GM12878 (cell line): ENCODE results near the gene CCL14. TPM values are rescaled to one million over a fixed set of nuclear protein-coding genes. Genes with fewer than 3 reads are reported as not detected.

ENCODE experiments used
- ATAC-seq: fragments of 200-7000 bp; cut with Tn5 transposase; 3 replicates; pipeline ENCODE4 v1.9.1; 2020; ENCODE audit warnings: mild to moderate bottlenecking, moderate library complexity
- BruUV-seq: library from RNA; stranded (reverse); fragments of 400-500 nt; replicated peaks from 2 replicates; lab custom pipeline; 2021; lab: Mats Ljungman, UMichigan
- CTCF ChIA-PET: fragments of 300-600 bp; sonication (Branson Sonifier 250); formaldehyde crosslinking; extraction: SDS; loops from one replicate; lab custom pipeline; 2021; ENCODE audit warnings: inconsistent platforms; lab: Yijun Ruan, JAX
- POLR2A ChIA-PET: fragments of 350-600 bp; formaldehyde crosslinking; extraction: SDS; loops from one replicate; lab custom pipeline; 2021; ENCODE audit warnings: inconsistent platforms; lab: Charles Lee
- RAD21 ChIA-PET: fragments of 300-600 bp; sonication (Branson Sonifier 250); formaldehyde crosslinking; loops from one replicate; lab custom pipeline; 2023; ENCODE audit warnings: antibody characterized with exemption; ENCODE audit not compliant: unreplicated experiment; lab: Charles Lee
- SMC1A ChIA-PET: fragments of 300-600 bp; sonication (Branson Sonifier 250); formaldehyde crosslinking; loops from one replicate; lab custom pipeline; 2023; ENCODE audit not compliant: unreplicated experiment, uncharacterized antibody; lab: Charles Lee
- DNase-seq: peaks from one replicate; pipeline ENCODE4 v3.0.0-alpha.2; 2011; ENCODE audit warnings: low read depth, low spot score
- FAIRE-seq: peaks from 3 replicates; lab custom pipeline; 2011; peaks lifted over from hg19 to GRCh38; lab: Jason Lieb, UNC
- H2AFZ ChIP-seq: 2 replicates; pipeline ENCODE4 v1.6.0; 2011; ENCODE audit warnings: low read depth, low read length, control low read depth; ENCODE audit not compliant: control insufficient read depth
- H3K27ac ChIP-seq: 2 replicates; pipeline ENCODE4 v1.5.1; 2011; ENCODE audit warnings: control low read depth; ENCODE audit not compliant: control insufficient read depth, insufficient read depth
- H3K27me3 ChIP-seq, 2 experiments: replicated peaks in 1 of 2; 2 replicates each; pipeline versions ENCODE4 v1.6.0 to v1.6.1; 2011; ENCODE audit warnings: low read length in 1 of 2; ENCODE audit not compliant: control insufficient read depth in 2 of 2, insufficient read depth in 2 of 2
- H3K36me3 ChIP-seq, 2 experiments: 2 replicates each; pipeline ENCODE4 v1.5.1; 2011; ENCODE audit warnings: low read length in 1 of 2; ENCODE audit not compliant: control insufficient read depth in 2 of 2, insufficient read depth in 2 of 2
- H3K4me1 ChIP-seq: 2 replicates; pipeline ENCODE4 v1.6.1; 2011; ENCODE audit warnings: mild to moderate bottlenecking, low read length, moderate library complexity, mixed read lengths; ENCODE audit not compliant: control insufficient read depth, insufficient read depth
- H3K4me2 ChIP-seq: 2 replicates; pipeline ENCODE4 v1.6.0; 2011; ENCODE audit warnings: control low read depth; ENCODE audit not compliant: control insufficient read depth, insufficient read depth
- H3K4me3 ChIP-seq: fragments of 200-600 bp; sonication (generic); 2 replicates; pipeline ENCODE4 v1.5.1; 2016
- H3K79me2 ChIP-seq: 2 replicates; pipeline ENCODE4 v1.6.0; 2011; ENCODE audit warnings: low read length; ENCODE audit not compliant: control insufficient read depth, insufficient read depth
- H3K9ac ChIP-seq: 2 replicates; pipeline ENCODE4 v1.8.0; 2011; ENCODE audit warnings: low read length, control low read depth, mixed read lengths; ENCODE audit not compliant: control insufficient read depth, insufficient read depth
- H3K9me3 ChIP-seq: replicated peaks from 3 replicates; pipeline ENCODE4 v1.5.1; 2011; ENCODE audit warnings: mild to moderate bottlenecking, low read length; ENCODE audit not compliant: control insufficient read depth, insufficient read depth
- H4K20me1 ChIP-seq: 2 replicates; pipeline ENCODE4 v1.6.0; 2011; ENCODE audit not compliant: control insufficient read depth, insufficient read depth
- EED ChIP-seq: sonication (generic); IDR thresholded peaks from 2 replicates; pipeline ENCODE4 v1.6.1; 2016; ENCODE audit warnings: antibody characterized with exemption, low read depth
- GABPA ChIP-seq: IDR thresholded peaks from 2 replicates; pipeline ENCODE4 v1.6.1; 2014; ENCODE audit warnings: antibody characterized with exemption, low read depth, mild to moderate bottlenecking, inconsistent platforms
- SMAD1 ChIP-seq: fragments of 450-650 bp; IDR thresholded peaks from 2 replicates; pipeline ENCODE4 v1.6.1; 2018; ENCODE audit warnings: mild to moderate bottlenecking, low read depth; ENCODE audit not compliant: partially characterized antibody
- STAT1 ChIP-seq: fragments of 450-650 bp; conservative IDR thresholded peaks from 2 replicates; pipeline ENCODE4 v1.6.1; 2014; ENCODE audit warnings: antibody characterized with exemption, mild to moderate bottlenecking
- ZNF274 ChIP-seq: IDR thresholded peaks from one replicate; pipeline ENCODE4 v1.8.0; 2011; ENCODE audit not compliant: insufficient read length, insufficient read depth
- ZNF622 ChIP-seq: fragments of 450-650 bp; IDR thresholded peaks from 2 replicates; pipeline ENCODE4 v1.6.1; 2017; ENCODE audit warnings: mild to moderate bottlenecking, inconsistent platforms
- WGBS: methylation state at CpG from one replicate; pipeline ENCODE4 v1.1.6; 2016; ENCODE audit warnings: low lambda C conversion rate; ENCODE audit not compliant: insufficient replicate concordance, insufficient coverage; ENCODE audit errors: missing lambda C conversion rate; 5-methylcytosine and 5-hydroxymethylcytosine counted together
- in situ Hi-C: fragments of 300-500 bp; cut with MboI; formaldehyde crosslinking; loops from 9 replicates; pipeline ENCODE4 v1.14.3; 2018; ENCODE audit warnings: mixed read lengths
- intact Hi-C: fragments of 100-400 bp; cut with micrococcal nuclease; formaldehyde crosslinking; loops from one replicate; pipeline ENCODE4 v1.14.2; 2022; ENCODE audit not compliant: unreplicated experiment
- polyA plus RNA-seq, 11 experiments: library from polyadenylated mRNA; depleted of rRNA in 4 of 11; unstranded in 6 of 11; stranded (reverse) in 5 of 11; fragments of >200 nt; fragmentation: Nextera tagmentation in 4 of 11; fragmentation: Illumina TruSeq in 1 of 11; extraction: Ambion mirVana in 4 of 11; extraction: Trizol in 1 of 11; gene quantifications; 1 replicate in 1 of 11; 2 replicates in 10 of 11; pipeline versions ENCODE4 v1.2.1 to v1.2.3, GENCODE V29; 2011 to 2016; ENCODE audit warnings: inconsistent platforms in 2 of 11, missing spikeins in 2 of 11, low read depth in 1 of 11
- total RNA-seq, 4 experiments: library from RNA; depleted of rRNA in 3 of 4; stranded (reverse); fragments of >200 nt in 3 of 4; fragmentation: Illumina TruSeq in 1 of 4; extraction: Trizol in 1 of 4; gene quantifications; 2 replicates each; pipeline versions ENCODE4 v1.2.1 to v1.2.3, GENCODE V29; 2013 to 2021
- TF ChIP-seq, protein P1 (sequence below): fragments of 450-650 bp; IDR thresholded peaks from 2 replicates; pipeline ENCODE4 v1.6.1; 2018; ENCODE audit warnings: borderline replicate concordance, mild to moderate bottlenecking; ENCODE audit not compliant: partially characterized antibody
- TF ChIP-seq, protein P2 (sequence below): fragments of 450-650 bp; formaldehyde crosslinking; IDR thresholded peaks from 2 replicates; pipeline ENCODE4 v1.4.0; 2022; ENCODE audit warnings: mild to moderate bottlenecking, moderate library complexity

CCL14 gene
- total and polyA plus RNA-seq, 10 of the 15 experiments (the other 5 are each of a cell fraction or from before 2014, with no cell fraction given): not detected

DNA sequence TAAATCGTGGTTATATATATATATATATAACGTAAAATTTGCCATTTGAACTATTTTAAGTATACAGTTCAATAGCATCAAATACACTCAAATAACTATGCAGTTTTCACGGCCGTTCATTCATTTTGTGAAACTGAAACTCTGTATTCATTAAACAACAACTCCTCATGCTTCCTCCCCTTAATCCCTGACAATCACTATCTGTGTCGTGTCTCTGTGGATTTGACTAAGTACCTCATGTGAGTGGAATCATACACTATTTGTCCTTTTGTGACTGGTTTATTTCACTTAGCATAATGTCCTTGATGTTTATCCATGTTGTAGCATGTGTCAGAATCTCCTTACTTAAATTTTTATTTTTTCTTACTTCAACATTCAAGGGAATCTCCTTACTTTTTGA, 28.4 kb upstream of the CCL14 start:
- ChIA-PET POLR2A (no interaction called here), SMC1A (interaction anchor here (1.8 to 2.1 kb wide), 2 partner anchors 10 kb away, joined by 6 to 8 read pairs; no protein-coding TSS in a partner anchor), CTCF (interaction anchor here (0.6 to 0.7 kb wide), 2 partner anchors 46 to 55 kb away, joined by 3 read pairs; no protein-coding TSS in a partner anchor), RAD21 (no interaction called here)
- no peak overlapping the region for H3K27ac ChIP-seq
- ATAC-seq (no peak), FAIRE-seq (no peak), DNase-seq (no peak)
- H3K4me3 ChIP-seq: no peak overlapping the region
- H3K79me2 ChIP-seq: no peaks in the 10 kb centered on the region
- in situ Hi-C loops: no loop called here
- no TSS peak for BruUV-seq
- no peaks in the 10 kb centered on the region for H4K20me1 ChIP-seq
- H3K4me2 ChIP-seq: no peak overlapping the region
- no peaks in the 10 kb centered on the region for H3K4me1 ChIP-seq
- TF ChIP-seq ZNF274 (no peak), GABPA (no peak), ZNF622 (no peak), SMAD1 (no peak), STAT1 (no peak), EED (no peak)
- TF ChIP-seq, protein P1, sequence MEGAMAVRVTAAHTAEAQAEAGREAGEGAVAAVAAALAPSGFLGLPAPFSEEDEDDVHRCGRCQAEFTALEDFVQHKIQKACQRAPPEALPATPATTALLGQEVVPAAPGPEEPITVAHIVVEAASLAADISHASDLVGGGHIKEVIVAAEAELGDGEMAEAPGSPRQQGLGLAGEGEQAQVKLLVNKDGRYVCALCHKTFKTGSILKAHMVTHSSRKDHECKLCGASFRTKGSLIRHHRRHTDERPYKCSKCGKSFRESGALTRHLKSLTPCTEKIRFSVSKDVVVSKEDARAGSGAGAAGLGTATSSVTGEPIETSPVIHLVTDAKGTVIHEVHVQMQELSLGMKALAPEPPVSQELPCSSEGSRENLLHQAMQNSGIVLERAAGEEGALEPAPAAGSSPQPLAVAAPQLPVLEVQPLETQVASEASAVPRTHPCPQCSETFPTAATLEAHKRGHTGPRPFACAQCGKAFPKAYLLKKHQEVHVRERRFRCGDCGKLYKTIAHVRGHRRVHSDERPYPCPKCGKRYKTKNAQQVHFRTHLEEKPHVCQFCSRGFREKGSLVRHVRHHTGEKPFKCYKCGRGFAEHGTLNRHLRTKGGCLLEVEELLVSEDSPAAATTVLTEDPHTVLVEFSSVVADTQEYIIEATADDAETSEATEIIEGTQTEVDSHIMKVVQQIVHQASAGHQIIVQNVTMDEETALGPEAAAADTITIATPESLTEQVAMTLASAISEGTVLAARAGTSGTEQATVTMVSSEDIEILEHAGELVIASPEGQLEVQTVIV: no peak
- TF ChIP-seq, protein P2, sequence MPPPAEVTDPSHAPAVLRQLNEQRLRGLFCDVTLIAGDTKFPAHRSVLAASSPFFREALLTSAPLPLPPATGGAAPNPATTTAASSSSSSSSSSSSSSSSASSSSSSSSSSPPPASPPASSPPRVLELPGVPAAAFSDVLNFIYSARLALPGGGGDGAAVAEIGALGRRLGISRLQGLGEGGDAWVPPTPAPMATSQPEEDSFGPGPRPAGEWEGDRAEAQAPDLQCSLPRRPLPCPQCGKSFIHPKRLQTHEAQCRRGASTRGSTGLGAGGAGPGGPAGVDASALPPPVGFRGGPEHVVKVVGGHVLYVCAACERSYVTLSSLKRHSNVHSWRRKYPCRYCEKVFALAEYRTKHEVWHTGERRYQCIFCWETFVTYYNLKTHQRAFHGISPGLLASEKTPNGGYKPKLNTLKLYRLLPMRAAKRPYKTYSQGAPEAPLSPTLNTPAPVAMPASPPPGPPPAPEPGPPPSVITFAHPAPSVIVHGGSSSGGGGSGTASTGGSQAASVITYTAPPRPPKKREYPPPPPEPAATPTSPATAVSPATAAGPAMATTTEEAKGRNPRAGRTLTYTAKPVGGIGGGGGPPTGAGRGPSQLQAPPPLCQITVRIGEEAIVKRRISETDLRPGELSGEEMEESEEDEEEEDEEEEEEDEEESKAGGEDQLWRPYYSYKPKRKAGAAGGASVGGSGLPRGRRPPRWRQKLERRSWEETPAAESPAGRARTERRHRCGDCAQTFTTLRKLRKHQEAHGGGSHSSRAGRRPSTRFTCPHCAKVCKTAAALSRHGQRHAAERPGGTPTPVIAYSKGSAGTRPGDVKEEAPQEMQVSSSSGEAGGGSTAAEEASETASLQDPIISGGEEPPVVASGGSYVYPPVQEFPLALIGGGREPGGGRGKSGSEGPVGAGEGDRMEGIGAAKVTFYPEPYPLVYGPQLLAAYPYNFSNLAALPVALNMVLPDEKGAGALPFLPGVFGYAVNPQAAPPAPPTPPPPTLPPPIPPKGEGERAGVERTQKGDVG (CRISPR knock-in tag): no peak
- TF ChIP-seq, all 136 proteins: peak for 0
- no peaks in the 10 kb centered on the region; the same call in 2 of the 3 replicates for H3K9me3 ChIP-seq
- no peaks in the 10 kb centered on the region for H3K27me3 ChIP-seq
- H3K36me3 ChIP-seq: no peaks in the 10 kb centered on the region
- intact Hi-C loops: no loop called here
- no peak overlapping the region for H3K9ac ChIP-seq
- 39% methylated on average over 5 of the region's 5 CpGs for WGBS
- no peak overlapping the region for H2AFZ ChIP-seq
